ENCODE measurements around the gene AKTIP.

AKTIP gene

DNA sequence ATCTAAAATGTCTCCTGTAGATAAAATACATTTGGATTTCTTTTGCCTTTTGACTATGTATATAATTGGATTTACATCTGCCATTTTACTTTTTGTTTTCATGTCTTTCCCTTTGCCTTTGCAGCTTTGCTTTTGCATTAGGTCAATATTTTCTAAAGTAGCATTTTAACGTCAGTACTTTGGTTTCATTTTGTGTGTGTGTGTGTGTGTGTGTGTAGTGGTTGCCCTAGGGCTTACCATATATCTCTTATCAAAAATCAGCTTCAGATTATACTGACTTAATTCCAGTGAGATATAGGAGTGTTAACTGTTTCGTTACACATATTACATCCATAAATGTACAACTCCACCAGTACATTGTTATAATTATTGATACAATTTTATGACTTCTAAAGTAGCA, 26.1 kb downstream of the AKTIP start:
- DNase-seq, result no peak

DNA sequence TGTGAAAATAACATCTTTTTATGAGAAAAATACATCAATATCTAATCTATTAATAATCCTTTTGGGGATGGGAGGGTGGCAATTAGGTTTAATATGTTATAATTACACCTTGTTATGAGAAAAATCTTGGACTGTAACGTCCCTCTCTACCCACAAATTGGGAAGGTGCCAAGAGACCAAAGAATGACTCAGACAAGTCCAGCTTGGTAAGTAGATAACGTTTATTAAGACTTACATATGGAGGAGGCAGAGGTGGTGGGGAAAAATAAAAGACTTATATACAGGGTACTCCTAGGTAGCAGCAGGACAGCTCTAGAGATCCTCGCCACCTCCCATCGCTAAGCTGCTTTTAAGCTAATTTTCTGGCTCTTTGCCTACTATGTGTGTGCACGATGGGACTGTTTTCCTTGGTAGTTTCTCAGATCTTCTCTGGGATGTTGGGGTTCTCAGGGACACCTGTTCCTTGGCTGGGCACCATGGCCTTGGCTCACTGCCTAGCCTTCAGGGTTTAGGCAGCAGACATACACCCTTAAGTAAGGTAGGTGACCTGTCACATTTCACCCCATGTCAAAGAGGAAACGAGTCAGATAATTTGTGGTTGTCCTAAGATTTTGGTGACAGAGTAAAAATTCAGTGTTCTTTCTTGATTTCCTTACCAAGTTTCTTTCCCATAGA, 37.3 kb downstream of the AKTIP start:
- no peak for DNase-seq

DNA sequence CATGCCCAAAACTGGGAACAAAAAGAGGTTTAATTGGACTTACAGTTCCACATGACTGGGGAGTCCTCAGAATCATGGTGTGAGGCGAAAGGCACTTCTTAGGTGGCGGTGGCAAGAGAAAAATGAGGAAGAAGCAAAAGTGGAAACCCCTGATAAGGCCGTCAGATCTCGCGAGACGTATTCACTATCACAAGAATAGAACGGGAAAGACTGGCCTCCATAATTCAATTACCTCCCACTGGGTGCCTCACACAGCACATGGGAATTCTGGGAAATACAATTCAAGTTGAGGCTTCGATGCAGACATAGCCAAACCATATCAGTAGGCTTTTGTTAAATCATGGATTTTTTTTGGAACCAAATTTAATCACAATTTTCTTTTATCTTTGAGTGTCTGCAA, 44.4 kb downstream of the AKTIP start:
- no peak for DNase-seq

DNA sequence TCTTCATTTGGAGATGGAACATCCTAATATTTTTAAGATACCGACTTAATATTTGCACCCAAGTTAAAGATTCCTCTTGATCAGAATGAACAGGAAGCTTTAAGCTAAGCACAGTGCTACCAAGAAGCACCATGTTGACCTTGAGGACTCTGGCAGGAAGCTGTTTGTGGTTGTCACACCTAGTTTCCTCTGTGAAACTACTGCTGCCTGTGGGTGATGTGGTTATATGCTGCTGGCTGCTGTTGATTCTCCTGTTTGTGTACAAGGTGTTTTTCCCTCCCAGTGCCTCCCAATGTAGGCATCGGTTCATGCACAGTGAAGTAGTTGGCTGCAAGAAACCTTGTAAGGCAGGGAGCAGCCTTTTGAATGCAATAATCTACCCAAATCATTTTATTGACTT, 45.3 kb downstream of the AKTIP start:
- DNase-seq, result peak; percentile 39 to 95 (median 68)

DNA sequence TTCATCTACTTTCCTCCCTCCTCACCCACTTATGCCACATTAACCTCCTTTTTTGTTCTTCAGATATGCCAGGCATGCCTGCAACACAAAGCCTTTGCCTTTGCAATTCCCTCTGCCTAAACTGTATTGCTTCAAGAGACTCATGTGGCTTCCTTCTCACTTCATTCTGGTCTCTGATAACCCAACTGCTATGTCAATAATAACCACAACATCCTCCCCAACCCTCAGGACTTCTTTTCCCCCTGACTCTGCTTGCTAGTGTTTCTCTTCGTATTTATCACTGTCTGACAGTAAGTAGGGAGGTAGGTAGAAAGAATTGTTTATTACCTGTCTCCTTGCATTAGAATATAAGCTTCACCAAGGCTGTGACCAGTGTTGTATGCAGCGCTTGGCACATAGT, 46.4 kb downstream of the AKTIP start:
- peak in 4 of 5 donors; percentile 8 to 89 (median 28) for DNase-seq

DNA sequence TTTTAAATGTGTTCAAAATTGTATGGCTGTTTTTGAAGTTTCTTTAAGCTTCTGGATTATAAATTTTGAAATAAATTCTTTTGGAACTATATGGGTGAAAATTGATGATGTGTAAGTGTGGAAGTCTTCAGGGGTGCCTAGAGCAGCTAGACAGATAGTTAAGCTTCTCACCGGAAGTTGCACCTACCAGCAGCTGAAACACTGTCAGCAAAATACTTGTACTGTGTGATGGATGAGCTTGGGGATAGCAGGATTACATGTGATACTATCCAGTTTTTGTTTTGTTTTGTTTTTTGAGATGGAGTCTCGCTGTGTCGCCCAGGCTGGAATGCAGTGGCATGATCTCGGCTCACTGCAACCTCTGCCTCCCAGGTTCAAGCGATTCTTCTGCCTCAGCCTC, 49.1 kb downstream of the AKTIP start:
- peak in 1 of 5 donors; percentile 52 for DNase-seq

DNA sequence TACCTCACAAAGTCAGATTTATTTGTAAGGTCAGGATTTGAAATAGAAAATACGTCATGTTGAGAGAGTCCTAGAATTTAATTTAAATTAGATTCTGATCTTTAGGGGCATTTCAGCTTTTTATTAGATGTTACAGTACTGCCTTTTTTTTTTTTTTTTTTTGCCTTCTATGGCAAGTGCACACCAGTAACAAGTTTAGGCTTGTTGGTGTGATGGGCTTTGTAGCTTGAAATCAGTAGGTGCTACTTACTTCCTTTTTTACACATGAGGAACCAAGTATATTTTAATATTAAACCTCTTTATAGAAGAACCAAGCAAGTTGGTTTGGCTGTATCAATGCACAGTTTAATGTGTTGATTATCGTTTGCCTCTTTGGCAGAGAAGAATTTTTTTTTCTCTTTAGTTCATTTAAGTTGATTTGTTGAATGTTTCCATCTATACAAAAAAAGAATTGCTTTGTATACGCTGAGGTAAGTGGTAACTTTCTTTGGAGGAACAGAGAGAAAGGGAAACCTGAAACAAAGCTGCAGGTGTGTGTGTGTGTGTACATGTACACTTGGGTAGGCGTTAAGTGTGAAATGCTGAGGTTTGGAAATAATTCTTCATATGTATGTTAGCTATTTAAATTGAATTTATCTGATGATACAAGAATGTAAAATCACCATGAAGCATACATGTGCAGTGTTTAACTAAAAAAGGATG, 53.0 kb downstream of the AKTIP start:
- DNase-seq, result no peak

DNA sequence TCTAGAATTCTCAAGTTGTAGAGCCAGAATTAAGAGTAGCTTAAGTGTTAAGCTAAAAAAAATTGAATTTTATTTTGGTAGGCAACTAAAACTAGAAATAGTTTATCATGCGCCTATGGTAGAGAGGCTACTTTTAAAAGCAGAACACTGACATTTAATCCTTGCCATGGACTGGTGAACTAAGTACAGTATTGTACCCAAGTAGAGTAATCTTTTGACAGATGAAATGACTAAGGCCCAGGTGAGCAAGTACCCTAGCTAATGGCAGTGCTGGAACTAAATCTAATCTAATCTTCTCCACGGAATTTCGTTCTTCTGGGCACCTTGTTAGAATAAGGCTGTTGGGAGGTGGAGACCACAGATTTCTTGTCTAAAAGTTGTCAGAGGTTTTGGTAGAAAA, 56.9 kb downstream of the AKTIP start:
- DNase-seq, result no peak

DNA sequence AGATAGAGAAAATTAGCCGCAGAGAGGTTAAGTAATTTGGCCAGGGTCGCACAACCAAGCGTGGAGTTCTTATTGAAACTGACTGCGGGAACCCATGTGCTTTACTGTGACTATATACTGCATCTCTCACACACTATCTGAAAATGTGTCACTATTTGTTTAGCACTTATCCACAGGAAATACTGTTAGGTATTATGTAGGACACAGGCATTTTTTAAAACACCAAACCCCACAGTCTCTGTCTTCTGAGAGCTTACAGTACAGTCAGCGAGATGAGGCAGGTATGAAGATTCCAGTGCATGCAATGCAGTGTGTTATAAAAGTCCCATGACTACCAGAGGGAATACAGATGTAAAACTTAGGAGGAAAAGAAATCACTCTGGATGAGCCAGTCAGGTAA, 57.5 kb downstream of the AKTIP start:
- no peak for DNase-seq
